Keratinocyte (primary cell): ENCODE data around the gene CDK14.

Experiments
- EZH2 ChIP-seq: IDR thresholded peaks from one replicate; pipeline ENCODE4 v1.6.1; 2012; ENCODE audit warnings: inconsistent platforms, mild to moderate bottlenecking, low read length, moderate library complexity
- TF ChIP-seq, protein P1 (sequence below), 3 experiments: IDR thresholded peaks in 1 of 3; conservative IDR thresholded peaks in 1 of 3; optimal IDR thresholded peaks in 1 of 3; 2 replicates in 2 of 3; 3 replicates in 1 of 3; pipeline versions ENCODE3 to v1.5.1; 2011; ENCODE audit warnings: low read length in 3 of 3, mild to moderate bottlenecking in 3 of 3, moderate library complexity in 2 of 3, control low read depth in 1 of 3, inconsistent platforms in 1 of 3; ENCODE audit not compliant: insufficient read depth in 2 of 3; ENCODE audit errors: extremely low read depth in 1 of 3

DNA sequence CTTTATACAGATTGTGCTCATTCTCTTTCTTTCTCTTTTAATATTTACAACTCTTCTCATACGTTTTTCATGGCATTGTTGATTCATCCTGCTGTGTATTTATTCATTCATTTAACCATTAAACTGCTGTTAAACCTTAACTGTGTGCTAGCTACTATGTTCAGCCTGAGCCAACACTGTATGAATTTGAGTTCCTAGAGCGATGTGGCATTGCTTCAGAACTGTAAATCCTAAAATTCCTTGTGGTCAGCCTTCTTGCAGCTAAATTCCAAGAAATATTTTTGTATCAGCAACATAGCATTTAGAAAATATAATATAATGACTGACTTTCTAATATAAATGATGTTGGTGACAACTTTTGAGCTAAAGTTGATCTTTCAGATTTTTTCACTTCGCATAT is 483.4 kb downstream of the CDK14 start:
- TF ChIP-seq, protein P1, sequence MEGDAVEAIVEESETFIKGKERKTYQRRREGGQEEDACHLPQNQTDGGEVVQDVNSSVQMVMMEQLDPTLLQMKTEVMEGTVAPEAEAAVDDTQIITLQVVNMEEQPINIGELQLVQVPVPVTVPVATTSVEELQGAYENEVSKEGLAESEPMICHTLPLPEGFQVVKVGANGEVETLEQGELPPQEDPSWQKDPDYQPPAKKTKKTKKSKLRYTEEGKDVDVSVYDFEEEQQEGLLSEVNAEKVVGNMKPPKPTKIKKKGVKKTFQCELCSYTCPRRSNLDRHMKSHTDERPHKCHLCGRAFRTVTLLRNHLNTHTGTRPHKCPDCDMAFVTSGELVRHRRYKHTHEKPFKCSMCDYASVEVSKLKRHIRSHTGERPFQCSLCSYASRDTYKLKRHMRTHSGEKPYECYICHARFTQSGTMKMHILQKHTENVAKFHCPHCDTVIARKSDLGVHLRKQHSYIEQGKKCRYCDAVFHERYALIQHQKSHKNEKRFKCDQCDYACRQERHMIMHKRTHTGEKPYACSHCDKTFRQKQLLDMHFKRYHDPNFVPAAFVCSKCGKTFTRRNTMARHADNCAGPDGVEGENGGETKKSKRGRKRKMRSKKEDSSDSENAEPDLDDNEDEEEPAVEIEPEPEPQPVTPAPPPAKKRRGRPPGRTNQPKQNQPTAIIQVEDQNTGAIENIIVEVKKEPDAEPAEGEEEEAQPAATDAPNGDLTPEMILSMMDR (optimal IDR thresholded peaks at IDR 0.05 in 1 of 3, IDR thresholded peaks at IDR 0.05 in 1 of 3, conservative IDR thresholded peaks at IDR 0.05 in 1 of 3; ENCODE audit: extremely low read depth in 1 of 3, insufficient read depth in 2 of 3, low read length in 3 of 3), result no peak
- TF ChIP-seq EZH2, result no peak
